ENCODE measurements around the gene PXMP4. TPM values are rescaled to one million over a fixed set of nuclear protein-coding genes. Genes with fewer than 3 reads are reported as not detected.

Gene PXMP4
- total and polyA plus RNA-seq, 2 of the 4 experiments (the other 2 are of a cell fraction) = 3.6 to 7.1 TPM

GRCh38 chr20:33769043-33769442 lies 48.9 kb upstream of the PXMP4 start:
- ChIA-PET POLR2A (ENCODE audit: unreplicated experiment) (no interaction called here), CTCF (no interaction called here)
- Histone ChIP-seq H4K20me1 (ENCODE audit: insufficient read depth, low read length) (no peaks in the 10 kb centered on the region), H3K4ac (ENCODE audit: low read depth, low read length) (no peak overlapping the region), H3K36me3 (ENCODE audit: control insufficient read depth, insufficient read depth, low read length) (peaks cover 7% of the 10 kb centered on the region; the same call in 1 of the 2 replicates), H2AK9ac (replicated peaks; ENCODE audit: low read depth, low read length, poor library complexity) (no peak overlapping the region), H3K4me3 (ENCODE audit: insufficient read depth, low read depth, low read length) (no peak overlapping the region), H3K56ac (ENCODE audit: extremely low read depth, insufficient read depth, low read length) (no peak overlapping the region), H2AK5ac (ENCODE audit: low read depth, low read length) (no peak overlapping the region), H2BK5ac (ENCODE audit: low read depth, low read length, poor library complexity, severe bottlenecking) (no peak overlapping the region), H3K18ac (ENCODE audit: low read depth, low read length) (no peak overlapping the region), H3K9me1 (ENCODE audit: insufficient read depth, low read length) (peaks cover 6% of the 10 kb centered on the region; the same call in 1 of the 2 replicates), H2BK120ac (ENCODE audit: low read depth, low read length) (no peak overlapping the region), H4K5ac (ENCODE audit: low read depth, low read length) (no peak overlapping the region), H2AFZ (replicated peaks; ENCODE audit: low read length, poor library complexity) (no peak overlapping the region), H3K79me1 (ENCODE audit: low read depth in 1 of 2, low read length in 2 of 2) (no peaks in the 10 kb centered on the region), H4K8ac (ENCODE audit: low read depth in 2 of 2, low read length in 2 of 2) (no peak overlapping the region), H3K4me2 (ENCODE audit: low read depth, low read length) (no peak overlapping the region), H3K23ac (ENCODE audit: low read depth, low read length) (no peak overlapping the region), H2BK15ac (ENCODE audit: low read depth, low read length) (no peak overlapping the region), H3K27ac (ENCODE audit: insufficient read depth, low read length) (no peak overlapping the region), H3K9me3 (ENCODE audit: control insufficient read depth, insufficient read depth, low read length) (no peaks in the 10 kb centered on the region), H2BK20ac (ENCODE audit: low read depth, low read length) (no peak overlapping the region), H4K91ac (ENCODE audit: insufficient read depth, low read depth, low read length) (no peak overlapping the region), H3K27me3 (ENCODE audit: control insufficient read depth, insufficient read depth, low read length) (no peaks in the 10 kb centered on the region), H3K9ac (ENCODE audit: low read depth, low read length) (no peak overlapping the region), H3K14ac (replicated peaks; ENCODE audit: low read depth, low read length) (no peak overlapping the region), H3K4me1 (ENCODE audit: control insufficient read depth, insufficient read depth, low read length) (no peaks in the 10 kb centered on the region)
- no TSS peak for BruUV-seq (replicated peaks)
- in situ Hi-C loops (cut with MboI; ENCODE audit: low sequenced_read_pairs) = no loop called here
- DNase-seq (no peak), ATAC-seq (ENCODE audit: low read depth) (no peak)
- WGBS, 2 experiments (ENCODE audit: extremely low coverage in 2 of 2, insufficient read length in 1 of 2) = no CpG with 5 or more reads among the region's 4 CpGs
- dilution Hi-C loops (cut with HindIII; ENCODE audit: low sequenced_read_pairs, unreplicated experiment) = no loop called here
- intact Hi-C loops (cut with micrococcal nuclease) = no loop called here
- no peak for TF ChIP-seq MAZ (IDR thresholded peaks at IDR 0.05; ENCODE audit: borderline replicate concordance, low read depth, low read length)
- TF ChIP-seq FOS (IDR thresholded peaks at IDR 0.05; ENCODE audit: low read depth, low read length) = no peak
- TF ChIP-seq CEBPB (IDR thresholded peaks at IDR 0.05; ENCODE audit: low read depth, low read length) = no peak
- TF ChIP-seq RAD21 (IDR thresholded peaks at IDR 0.05; ENCODE audit: low read length) = no peak
